CD4-positive, alpha-beta T cell treated with Interleukin-17A for 1 hour (primary cell): ENCODE measurements around the gene CGREF1.
"Not testable (repeated sequence)": the region's sequence is repeated elsewhere in the genome, so short reads cannot be mapped to it uniquely, and the experiment has no call there.

ENCODE experiments used
- DNase-seq: peaks from one replicate; pipeline ENCODE4 v3.0.0-alpha.2; 2020

CGREF1 gene

DNA sequence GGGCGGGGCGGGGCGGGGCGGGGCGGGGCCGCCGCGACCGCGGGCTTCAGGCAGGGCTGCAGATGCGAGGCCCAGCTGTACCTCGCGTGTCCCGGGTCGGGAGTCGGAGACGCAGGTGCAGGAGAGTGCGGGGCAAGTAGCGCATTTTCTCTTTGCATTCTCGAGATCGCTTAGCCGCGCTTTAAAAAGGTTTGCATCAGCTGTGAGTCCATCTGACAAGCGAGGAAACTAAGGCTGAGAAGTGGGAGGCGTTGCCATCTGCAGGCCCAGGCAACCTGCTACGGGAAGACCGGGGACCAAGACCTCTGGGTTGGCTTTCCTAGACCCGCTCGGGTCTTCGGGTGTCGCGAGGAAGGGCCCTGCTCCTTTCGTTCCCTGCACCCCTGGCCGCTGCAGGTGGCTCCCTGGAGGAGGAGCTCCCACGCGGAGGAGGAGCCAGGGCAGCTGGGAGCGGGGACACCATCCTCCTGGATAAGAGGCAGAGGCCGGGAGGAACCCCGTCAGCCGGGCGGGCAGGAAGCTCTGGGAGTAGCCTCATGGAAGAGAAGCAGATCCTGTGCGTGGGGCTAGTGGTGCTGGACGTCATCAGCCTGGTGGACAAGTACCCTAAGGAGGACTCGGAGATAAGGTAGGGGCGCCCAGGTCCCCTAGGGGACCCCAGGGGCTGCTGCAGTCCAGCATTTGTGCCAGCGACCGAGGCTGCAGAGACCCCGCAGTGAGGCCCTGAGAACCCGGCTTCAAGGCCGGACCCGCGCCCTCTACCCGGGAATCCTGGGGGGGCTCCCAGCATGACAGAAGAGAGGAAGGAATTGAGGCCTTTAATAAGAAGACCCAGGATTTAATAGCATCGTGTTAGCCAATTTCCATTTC, 32.0 kb downstream of the CGREF1 start, which contains the start of gene KHK:
TSS of gene KHK (plus strand) at position 49 of the 870 bp plus-strand sequence. CDS start at position 537, 488 bp downstream.
- no peak for DNase-seq

DNA sequence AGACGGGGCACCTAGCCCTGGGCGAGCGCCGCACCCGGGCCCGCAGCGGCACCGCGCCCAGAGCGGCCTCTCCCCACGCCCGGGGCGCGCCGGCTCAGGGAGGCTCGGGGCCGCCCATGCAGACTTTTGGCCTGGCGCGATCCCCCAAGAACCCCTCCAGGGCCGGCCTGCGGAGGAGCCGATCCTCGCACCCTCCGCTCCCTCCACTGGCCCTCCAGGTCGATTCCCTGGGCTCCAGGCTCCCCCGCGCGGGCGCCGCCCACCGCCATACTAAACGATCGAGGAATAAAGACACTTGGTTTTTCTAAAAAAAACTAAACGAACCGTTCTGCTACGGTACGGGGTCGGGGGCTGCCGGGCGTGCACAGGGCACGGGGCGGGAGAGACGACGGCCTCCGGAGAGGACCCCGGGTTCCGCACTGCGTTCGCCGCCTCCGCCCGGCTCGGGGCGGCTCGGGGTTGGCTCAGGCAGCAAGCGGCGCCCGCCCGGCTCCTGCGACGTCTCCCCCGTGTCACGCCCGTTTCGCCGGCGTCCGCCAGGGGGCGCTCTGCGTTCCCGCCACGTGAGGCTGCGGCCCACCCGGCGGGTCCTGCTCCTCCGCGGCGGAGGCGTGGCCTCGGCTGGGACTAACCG, 32.7 kb downstream of the CGREF1 start:
- DNase-seq, result peak; percentile 97

DNA sequence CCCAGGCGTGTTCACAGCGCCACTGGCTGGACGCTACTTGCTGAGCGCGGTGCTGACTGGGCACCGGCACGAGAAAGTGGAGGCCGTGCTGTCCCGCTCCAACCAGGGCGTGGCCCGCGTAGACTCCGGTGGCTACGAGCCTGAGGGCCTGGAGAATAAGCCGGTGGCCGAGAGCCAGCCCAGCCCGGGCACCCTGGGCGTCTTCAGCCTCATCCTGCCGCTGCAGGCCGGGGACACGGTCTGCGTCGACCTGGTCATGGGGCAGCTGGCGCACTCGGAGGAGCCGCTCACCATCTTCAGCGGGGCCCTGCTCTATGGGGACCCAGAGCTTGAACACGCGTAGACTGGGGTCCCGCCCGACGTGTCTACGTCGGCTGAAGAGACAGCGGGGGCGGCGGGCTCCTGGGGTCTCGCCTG, 33.2 kb downstream of the CGREF1 start:
- DNase-seq, result peak; percentile 25

DNA sequence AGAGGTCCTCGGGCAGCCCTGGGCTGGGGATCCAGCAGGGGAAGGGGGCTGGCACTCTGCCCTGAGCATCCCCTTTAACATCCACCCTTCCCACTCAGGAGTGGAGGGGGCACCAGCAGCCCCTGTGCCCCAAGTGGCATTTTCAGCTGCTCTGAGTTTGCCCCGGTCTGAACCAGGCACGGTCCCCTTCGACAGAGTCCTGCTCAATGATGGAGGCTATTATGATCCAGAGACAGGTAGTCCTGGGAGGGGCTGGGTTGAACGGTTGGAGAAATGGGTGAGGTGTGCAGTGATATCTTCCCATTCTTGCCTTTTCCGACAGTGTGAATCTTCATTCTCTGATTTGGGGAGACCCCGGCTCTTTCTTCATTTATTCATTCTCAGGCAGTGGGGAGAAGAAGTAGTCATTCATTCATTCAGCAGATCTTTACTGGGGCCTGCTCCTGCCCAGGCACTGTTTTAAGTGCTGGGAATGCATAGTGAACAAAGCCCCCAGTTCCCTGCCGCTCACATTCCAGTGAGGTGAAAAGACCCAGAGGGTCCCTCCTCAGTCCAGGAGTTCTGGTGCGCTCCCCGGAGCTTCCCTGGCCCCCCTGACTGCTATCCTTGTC, 33.8 kb downstream of the CGREF1 start:
- DNase-seq, result no peak

DNA sequence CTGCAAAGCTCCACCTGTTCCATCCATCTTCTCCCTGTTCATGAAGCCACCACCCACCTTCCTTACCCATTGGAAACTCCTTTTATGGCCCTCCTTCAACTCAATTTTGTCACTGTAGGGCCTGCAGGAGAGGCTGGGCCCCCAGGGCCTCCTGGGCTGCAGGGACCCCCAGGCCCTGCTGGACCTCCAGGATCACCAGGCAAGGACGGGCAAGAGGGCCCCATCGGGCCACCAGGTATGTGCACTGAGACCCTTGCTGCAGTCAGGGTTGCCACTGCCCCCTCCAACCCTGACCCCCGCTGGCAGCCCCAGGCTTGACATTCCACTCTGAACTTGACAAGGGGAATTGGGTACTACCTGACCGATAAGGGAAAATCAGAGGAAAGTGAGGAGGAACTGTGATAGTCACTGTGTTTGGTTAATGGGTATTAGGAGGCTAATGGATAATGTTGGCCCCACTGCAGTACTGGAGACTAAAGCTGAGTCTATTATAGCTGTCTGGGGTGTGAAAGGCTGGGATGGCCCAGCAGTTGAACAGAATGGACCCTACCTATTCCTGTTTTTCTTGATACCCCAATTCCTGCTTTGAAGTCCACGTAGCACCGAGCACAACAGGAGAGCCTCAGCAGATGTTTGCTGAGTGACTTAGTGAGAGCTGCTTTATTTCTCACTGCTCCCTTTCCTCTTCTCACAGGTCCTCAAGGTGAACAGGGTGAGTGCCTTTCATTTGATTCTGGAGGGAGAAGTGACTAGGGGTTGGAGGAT, 34.4 kb downstream of the CGREF1 start:
- DNase-seq, result no peak

DNA sequence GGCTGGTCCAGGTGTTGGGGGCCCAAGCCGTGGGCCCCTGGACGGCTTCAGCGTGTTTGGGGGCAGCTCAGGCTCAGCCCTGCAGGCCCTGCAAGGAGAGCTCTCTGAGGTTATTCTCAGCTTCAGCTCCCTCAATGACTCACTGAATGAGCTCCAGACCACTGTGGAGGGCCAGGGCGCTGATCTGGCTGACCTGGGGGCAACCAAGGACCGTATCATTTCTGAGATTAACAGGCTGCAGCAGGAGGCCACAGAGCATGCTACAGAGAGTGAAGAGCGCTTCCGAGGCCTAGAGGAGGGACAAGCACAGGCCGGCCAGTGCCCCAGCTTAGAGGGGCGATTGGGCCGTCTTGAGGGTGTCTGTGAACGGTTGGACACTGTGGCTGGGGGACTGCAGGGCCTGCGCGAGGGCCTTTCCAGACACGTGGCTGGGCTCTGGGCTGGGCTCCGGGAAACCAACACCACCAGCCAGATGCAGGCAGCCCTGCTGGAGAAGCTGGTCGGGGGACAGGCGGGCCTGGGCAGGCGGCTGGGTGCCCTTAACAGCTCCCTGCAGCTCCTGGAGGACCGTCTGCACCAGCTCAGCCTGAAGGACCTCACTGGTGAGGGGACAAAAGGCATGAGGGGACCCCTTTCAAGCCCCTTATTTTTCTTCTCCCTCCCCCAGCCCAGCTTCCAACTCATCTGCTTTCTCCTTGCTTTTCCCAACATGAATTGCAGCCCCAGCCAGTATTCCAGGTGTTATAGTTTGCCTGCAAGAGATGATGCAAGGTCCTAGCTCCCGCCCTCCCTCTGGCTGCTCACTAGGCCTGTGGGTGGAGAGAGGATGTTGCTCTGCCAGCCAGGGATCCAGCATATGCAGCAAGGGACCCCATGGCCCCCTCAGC, 35.3 kb downstream of the CGREF1 start:
- DNase-seq, result no peak

DNA sequence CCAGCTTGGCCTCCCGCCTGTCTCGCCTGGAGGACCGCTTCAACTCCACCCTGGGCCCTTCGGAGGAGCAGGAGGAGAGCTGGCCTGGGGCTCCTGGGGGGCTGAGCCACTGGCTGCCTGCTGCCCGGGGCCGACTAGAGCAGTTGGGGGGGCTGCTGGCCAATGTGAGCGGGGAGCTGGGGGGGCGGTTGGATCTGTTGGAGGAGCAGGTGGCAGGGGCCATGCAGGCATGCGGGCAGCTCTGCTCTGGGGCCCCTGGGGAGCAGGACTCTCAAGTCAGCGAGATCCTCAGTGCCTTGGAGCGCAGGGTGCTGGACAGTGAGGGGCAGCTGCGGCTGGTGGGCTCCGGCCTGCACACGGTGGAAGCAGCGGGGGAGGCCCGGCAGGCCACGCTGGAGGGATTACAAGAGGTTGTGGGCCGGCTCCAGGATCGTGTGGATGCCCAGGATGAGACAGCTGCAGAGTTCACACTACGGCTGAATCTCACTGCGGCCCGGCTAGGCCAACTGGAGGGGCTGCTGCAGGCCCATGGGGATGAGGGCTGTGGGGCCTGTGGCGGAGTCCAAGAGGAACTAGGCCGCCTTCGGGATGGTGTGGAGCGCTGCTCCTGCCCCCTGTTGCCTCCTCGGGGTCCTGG, 36.0 kb downstream of the CGREF1 start:
- DNase-seq, result no peak

DNA sequence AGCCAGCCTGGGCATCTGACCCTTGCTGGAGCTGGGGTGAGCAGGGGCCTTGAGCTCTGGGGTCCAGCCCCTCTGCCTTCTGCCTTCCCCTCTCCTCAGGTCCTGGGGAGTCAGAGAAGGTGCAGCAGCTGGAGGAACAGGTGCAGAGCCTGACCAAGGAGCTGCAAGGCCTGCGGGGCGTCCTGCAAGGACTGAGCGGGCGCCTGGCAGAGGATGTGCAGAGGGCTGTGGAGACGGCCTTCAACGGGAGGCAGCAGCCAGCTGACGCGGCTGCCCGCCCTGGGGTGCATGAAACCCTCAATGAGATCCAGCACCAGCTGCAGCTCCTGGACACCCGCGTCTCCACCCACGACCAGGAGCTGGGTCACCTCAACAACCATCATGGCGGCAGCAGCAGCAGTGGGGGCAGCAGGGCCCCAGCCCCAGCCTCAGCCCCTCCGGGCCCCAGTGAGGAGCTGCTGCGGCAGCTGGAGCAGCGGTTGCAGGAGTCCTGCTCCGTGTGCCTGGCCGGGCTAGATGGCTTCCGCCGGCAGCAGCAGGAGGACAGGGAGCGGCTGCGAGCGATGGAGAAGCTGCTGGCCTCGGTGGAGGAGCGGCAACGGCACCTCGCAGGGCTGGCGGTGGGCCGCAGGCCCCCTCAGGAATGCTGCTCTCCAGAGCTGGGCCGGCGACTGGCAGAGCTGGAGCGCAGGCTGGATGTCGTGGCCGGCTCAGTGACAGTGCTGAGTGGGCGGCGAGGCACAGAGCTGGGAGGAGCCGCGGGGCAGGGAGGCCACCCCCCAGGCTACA, 36.8 kb downstream of the CGREF1 start:
- no peak for DNase-seq

DNA sequence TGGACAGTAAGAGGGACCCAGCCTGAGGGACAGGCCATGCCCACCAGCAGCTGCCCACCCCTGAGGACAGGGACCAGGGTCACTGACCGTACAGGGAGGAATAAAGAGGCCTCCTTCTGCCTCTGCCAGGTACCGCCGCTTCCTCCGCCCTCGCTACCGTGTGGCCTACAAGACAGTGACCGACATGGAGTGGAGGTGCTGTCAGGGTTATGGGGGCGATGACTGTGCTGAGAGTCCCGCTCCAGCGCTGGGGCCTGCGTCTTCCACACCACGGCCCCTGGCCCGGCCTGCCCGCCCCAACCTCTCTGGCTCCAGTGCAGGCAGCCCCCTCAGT, 38.4 kb downstream of the CGREF1 start:
- no peak for DNase-seq

DNA sequence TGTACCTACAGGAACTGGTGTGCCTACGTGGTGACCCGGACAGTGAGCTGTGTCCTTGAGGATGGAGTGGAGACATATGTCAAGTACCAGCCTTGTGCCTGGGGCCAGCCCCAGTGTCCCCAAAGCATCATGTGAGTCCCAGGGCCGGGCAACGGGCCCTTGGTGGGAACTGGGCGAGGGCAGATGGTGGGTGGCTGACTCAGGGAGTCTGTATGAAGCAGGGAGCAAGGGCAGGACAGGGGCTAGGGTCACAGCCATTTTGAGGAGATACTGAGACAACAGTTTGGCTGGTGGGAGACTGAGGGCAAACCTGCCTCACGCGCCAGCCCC, 38.8 kb downstream of the CGREF1 start:
- no peak for DNase-seq

DNA sequence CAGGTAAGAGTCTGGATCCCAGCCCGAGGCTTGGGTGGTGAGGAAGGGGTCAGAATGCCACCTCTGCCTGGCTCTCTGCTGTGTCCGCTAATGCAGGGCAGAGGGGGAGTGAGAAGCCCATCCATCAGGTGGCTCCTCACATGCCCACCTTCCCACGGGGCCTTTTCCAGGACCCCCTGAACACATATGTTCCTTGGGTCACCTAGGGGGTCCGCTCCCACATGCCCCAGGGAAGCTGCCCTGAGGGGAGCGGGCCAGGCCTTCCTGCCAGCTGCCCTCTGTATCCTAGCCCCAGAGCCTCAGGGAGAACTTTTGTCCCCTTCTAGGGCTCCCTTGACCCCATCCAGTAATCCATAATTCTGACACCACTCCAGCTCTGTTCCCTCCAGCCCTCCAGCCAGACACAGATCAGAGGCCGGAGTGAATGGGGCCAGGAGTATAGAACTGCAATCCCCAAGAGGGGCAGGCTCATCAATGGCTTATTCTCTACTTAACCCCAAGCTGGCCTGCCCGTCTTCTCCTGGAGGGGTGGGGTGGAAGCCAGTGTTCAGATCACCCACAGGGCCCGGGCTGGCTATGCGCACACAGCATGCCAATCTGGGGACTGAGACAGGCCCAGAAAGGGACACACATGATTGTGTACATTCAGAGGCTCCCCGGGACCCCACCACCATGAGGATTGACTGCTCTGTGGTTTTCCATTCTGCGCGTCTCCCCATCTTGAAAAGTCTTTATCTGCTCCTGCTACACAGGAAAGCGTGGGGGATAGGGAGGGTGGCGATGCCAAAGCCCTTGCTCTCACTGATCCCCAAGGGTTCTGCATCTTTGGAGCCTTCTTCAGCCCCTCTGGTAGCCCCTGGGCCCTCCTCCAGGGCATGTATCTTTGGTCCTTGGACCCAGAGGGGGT, 39.4 kb downstream of the CGREF1 start:
- no peak for DNase-seq

DNA sequence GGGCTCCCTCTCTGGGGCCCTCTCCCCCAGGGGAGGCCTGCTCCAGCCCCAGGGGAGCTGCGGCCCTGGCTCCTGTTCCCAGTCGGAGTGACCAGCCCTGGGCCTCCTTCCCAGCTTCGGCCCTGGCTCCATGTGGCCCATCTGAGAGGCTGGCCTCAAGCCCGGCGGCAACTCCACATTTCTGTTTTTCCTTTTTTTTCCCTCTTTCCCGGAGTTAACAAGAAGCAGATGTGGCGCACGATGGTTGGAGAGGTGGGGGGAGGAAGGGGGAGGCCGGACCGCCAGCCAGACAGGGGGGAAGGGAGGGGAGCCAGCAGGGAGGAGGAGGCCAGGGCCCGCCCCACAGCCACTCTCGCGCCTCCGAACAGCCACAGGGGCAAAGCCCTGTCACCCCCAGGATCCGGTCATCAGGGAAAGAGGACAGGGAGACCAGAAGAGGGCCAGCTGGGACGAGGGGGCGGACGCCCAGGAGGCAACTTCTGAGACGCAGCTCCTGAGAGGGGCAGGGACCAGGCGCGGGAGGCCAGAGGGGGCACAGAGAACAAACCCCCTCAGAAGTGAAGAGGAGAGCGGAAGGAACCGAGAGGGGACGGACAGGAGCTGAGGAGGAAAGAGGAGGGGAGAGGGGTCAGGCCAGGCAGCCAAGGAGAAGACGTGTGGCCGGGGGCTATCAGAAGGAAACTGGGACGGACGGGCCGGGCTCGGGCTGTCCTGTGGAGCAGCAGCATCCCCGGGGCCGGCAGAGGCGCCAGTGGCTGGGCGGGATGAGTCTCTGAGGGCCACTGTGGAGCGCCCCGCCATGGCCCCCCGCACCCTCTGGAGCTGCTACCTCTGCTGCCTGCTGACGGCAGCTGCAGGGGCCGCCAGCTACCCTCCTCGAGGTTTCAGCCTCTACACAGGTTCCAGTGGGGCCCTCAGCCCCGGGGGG, 40.4 kb downstream of the CGREF1 start, which contains the start of gene EMILIN1:
TSS of gene EMILIN1 (plus strand) at position 349 of the 928 bp plus-strand sequence. CDS start at position 800, 451 bp downstream.
- no peak for DNase-seq

DNA sequence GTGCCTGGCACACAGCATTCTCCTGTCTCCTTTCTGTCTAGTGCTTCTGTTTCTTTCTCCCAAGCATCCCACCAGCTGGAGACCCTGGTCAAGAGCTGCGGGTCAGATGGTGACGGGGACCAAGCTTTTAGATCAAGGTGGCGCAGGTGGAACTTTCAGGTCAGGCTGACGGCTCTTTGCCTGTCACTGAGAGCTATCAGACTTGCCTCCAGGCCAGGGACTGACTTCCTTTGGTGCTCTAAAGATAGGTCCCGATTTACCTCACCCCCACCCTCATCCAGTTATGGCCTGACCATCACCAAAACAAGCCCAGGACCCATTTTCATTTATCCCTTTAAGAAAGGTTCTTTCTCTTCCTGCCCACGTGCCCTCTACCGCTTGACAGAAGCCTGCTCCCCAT, 41.7 kb downstream of the CGREF1 start:
- no peak for DNase-seq

DNA sequence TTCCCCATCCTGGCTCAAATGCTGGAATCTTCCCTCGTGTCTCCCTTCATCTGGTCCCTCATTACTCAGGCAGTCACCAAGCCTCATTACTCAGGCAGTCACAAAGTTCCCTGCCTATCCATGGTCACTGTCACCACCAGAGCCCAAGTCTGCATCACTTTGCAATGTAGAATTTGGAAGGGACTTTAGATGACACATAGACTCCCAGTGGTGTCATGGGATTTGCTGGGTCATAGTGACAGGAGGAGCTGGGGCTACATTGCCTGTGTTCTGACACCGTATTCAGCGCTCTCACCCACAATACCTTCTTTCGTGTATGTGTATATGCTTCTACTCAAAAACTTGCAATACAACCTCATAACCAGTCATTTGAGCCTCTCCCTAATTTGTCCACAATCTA, 42.6 kb downstream of the CGREF1 start:
- no peak for DNase-seq

DNA sequence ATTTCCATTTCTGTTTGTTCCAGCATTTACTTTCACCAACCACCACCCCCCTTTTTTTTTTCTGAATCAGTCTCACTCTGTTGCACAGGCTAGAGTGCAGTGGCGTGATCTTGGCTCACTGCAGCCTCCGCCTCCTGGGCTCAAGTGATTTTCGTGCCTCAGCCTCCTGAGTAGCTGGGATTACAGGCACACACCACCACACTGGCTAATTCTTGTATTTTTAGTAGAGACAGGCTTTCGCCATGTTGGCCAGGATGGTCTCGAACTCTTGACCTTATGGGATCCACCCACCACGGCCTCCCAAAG, 43.4 kb downstream of the CGREF1 start:
- not testable (repeated sequence) for DNase-seq

DNA sequence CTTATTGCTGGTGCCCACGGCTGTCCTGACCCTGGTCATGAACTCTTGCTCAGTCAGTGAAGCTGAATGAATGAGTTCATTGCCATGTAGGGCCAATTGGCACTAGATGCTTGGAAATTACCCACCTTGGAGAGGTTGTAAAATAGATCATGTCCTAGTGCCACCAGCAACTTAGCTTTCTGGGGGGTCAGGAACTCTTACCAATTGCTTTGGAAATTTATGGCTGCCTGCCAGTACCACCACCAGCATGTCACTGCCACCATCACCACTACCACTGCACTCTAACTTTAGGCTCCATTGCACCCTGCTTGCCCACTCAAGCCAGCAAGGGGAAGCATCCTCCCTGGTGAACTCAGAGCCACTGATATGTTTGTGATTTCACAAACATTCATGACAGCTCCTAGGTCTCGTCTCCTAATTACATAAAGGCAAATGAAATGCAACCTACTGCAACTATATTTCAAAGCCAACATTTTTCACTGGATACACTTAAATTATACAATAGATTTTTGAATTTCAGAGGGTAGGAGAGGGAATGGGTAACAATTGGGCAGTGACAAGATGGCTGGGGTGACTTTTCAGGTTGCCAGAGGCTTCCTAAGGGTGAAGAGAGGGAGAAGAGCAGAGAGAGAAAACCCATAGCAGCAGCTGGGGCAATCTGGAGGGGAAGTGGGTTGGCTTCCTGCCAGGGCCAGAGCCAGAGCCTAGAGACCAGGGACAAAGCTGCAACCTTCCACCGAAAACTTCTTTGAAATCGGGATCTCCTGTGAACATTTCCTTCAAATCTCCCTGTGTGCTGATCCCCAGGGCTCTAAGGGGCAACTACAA, 44.0 kb downstream of the CGREF1 start:
- DNase-seq, result peak; percentile 65

DNA sequence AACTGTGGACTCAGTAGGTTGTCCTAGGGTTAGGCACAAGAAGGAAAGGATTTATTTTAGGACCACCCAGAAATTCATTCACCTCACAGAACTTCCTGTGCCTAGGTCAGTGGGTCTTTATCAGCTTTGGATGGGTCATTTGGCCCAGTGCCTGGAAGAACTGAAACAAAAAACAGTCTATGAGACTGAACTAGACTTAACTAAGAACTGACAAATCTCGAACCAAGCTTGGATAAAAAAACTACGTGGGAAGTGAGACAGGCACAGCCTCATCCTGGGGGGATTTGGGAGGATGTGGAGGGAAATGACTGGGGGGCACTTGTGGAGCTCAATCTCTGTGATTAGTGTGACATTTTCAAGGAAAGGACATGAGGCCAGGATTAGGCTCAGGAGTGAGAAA, 45.1 kb downstream of the CGREF1 start:
- DNase-seq, result no peak

DNA sequence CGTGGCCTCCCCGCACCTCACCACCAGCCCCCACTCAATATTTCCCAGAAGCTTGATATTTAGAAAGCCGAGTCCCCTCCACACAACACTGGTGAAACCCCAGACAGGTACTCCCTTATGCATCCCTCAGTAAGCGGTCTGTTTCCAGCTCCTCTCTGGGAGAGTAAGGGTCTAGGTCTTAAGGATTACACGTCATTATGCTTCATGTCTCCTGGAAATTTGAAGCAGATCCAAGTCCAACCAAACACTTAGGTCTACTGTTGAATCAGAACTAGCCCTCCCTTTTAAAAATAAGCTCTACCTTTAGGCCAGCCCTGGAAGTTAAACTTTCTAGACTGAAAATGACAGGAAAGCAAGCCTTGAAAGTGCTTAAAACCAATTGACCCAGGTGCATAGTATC, 46.0 kb downstream of the CGREF1 start:
- no peak for DNase-seq
